Thymus (tissue), 11 donors: ENCODE data around the gene EIF4E3. TPM values are rescaled to one million over a fixed set of nuclear protein-coding genes. Genes with fewer than 3 reads are reported as not detected.

ENCODE experiments used
- DNase-seq, 9 donors: peaks; one replicate each; pipeline ENCODE4 v3.0.0-alpha.2; 2013; ENCODE audit warnings: low spot score in 9 of 9, low read depth in 6 of 9, missing footprints in 1 of 9
- H3K27ac ChIP-seq, 2 donors: one replicate each; pipeline ENCODE4 v1.5.1; 2013; ENCODE audit warnings: control low read depth in 1 of 2, low read depth in 1 of 2, low read length in 1 of 2, mild to moderate bottlenecking in 1 of 2, moderate library complexity in 1 of 2
- H3K27me3 ChIP-seq, 2 donors: one replicate each; pipeline ENCODE4 v1.5.1; 2013; ENCODE audit warnings: low read length in 1 of 2; ENCODE audit not compliant: control insufficient read depth in 2 of 2, insufficient read depth in 1 of 2
- H3K36me3 ChIP-seq, 2 donors: one replicate each; pipeline ENCODE4 v1.5.1; 2013; ENCODE audit warnings: low read length in 1 of 2, mild to moderate bottlenecking in 1 of 2, moderate library complexity in 1 of 2; ENCODE audit not compliant: control insufficient read depth in 2 of 2, insufficient read depth in 2 of 2
- H3K4me1 ChIP-seq, 2 donors: one replicate each; pipeline ENCODE4 v1.5.1; 2013; ENCODE audit warnings: low read length in 2 of 2; ENCODE audit not compliant: control insufficient read depth in 2 of 2, insufficient read depth in 2 of 2
- H3K4me3 ChIP-seq, 2 donors: one replicate each; pipeline ENCODE4 v1.5.1; 2013; ENCODE audit warnings: low read length in 2 of 2, control low read depth in 1 of 2, mild to moderate bottlenecking in 1 of 2
- H3K9me3 ChIP-seq, 2 donors: one replicate each; pipeline ENCODE4 v1.5.1; 2013; ENCODE audit warnings: low read length in 1 of 2, mild to moderate bottlenecking in 1 of 2; ENCODE audit not compliant: control insufficient read depth in 2 of 2, insufficient read depth in 1 of 2
- WGBS: extraction: QIAGEN DNeasy Blood & Tissue Kit; methylation state at CpG from one replicate; pipeline ENCODE4 v1.1.7; 2013; 5-methylcytosine and 5-hydroxymethylcytosine counted together
- polyA plus RNA-seq: library from polyadenylated mRNA; stranded (reverse); fragments of 200-250 nt; gene quantifications from one replicate; pipeline ENCODE4 v1.2.3, GENCODE V29; 2013
- total RNA-seq: library from RNA; stranded (reverse); fragments of 120-200 nt; gene quantifications from one replicate; pipeline ENCODE4 v1.2.4, GENCODE V29; 2013
- donor health status: healthy.

Gene EIF4E3
- total and polyA plus RNA-seq, 2 donors: 1.5 to 13.7 TPM

DNA sequence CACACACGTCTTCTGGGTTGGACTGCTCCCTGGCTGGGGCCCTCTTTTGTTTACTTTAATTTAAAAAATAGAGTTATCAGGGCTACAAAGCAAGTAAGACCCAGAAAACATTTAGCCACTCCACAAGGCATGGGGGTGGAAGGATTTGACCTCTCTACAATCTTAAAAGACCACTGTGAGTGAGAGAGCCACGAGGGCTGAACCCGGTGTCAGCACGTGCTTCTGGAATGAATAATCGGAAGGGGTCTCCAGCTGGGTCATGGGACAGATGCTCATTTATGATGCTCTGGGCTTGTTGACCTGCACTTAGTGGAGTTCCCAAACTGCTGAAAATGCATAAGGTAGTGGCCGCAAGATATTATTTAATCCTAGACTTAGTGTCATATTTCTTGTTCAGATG, 52.4 kb downstream of the EIF4E3 start:
- Histone ChIP-seq H3K27ac (no peak overlapping the region), H3K4me1 (peaks cover 0 to 16% of the 10 kb centered on the region in 2 donors), H3K27me3 (no peaks in the 10 kb centered on the region), H3K4me3 (no peak overlapping the region), H3K36me3 (no peaks in the 10 kb centered on the region), H3K9me3 (no peaks in the 10 kb centered on the region)
- no peak for DNase-seq
- 95% methylated on average over 6 of the region's 6 CpGs for whole genome bisulfite sequencing

DNA sequence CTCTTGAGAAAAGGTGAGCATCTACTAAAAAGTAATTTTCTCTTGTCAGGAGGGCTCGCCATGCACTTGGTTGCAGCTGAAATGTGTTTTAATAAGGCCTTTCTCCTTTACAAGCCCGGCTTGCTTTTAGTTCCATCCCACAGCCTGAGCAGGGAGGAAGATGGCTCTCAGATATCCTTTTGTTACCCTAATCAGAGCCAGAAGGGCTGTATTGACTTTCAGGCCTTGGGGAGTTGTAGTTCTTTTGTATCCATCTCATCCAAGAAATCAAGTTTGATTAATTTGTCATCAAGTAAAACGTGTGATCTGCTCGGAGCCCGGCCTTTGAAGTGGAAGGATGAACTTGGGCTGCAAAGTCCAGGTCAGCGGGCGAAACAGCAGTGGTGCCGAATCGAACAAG, 52.9 kb downstream of the EIF4E3 start:
- no peaks in the 10 kb centered on the region for H3K36me3 ChIP-seq
- H3K4me3 ChIP-seq: no peak overlapping the region
- no peak for DNase-seq
- no peaks in the 10 kb centered on the region for H3K9me3 ChIP-seq
- WGBS: 93% methylated on average over 9 of the region's 9 CpGs
- no peak overlapping the region for H3K27ac ChIP-seq
- no peaks in the 10 kb centered on the region for H3K27me3 ChIP-seq
- peaks cover 0 to 16% of the 10 kb centered on the region in 2 donors for H3K4me1 ChIP-seq

DNA sequence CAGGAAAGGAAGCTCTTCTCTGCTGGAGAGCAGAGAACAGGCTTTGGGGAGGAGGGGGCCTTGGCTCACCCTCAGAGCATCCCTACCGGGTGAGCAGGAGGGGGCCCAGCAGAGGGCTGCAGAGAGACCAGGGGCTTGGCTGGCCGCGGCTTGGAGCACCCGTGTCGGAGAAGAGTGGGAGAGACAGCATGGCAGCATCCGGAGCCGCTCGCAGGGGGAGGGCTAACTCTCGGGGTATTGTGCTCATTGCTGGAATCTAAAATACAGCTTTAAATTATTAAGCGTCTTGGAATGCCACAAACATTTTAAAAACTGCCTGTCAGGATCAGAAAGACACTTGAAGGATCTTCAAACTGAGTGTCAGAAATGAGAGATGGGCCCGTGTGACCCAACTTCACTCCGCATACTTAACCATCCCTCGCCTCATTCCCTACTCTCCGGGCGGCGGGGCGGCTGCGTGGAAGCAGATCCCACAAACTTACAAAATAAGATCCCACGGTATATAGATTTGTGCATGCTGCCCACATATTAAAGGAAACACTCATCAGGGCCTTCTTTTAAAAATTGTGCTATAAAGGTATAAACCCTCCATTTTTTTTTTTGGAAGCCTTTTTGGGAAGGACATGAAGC, 53.9 kb downstream of the EIF4E3 start:
- Histone ChIP-seq H3K4me3 (no peak overlapping the region), H3K27ac (no peak overlapping the region), H3K4me1 (peaks cover 0 to 16% of the 10 kb centered on the region in 2 donors), H3K27me3 (no peaks in the 10 kb centered on the region), H3K9me3 (no peaks in the 10 kb centered on the region), H3K36me3 (no peaks in the 10 kb centered on the region)
- DNase-seq: no peak
- 95% methylated on average over 19 of the region's 19 CpGs for WGBS

DNA sequence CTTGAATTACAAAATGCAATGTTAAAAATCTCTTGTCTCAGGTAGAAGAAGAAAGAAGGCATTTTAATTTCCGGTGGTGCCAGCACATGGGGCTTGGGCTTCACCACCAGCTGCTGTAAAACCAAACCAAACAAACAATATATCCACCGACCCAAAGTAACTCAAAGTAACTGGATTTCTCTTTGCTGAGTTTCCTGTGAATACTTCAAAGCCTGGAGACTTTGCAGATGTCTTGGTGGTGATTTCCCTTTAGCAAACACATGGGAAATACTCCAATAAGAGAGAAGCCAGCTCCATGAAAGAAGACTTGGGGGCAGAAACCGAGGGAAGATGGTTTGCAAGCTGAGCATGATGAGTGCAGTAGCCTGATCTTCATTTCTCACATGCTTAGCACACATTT, 62.6 kb downstream of the EIF4E3 start:
- H3K27me3 ChIP-seq: no peaks in the 10 kb centered on the region
- DNase-seq: peak in 6 of 9 donors; percentile 31 to 73 (median 42)
- H3K4me3 ChIP-seq: no peak overlapping the region
- peak overlapping the region; percentile 68 to 74 for H3K27ac ChIP-seq
- 6% methylated on average over 3 of the region's 3 CpGs for WGBS
- peaks cover 62 to 68% of the 10 kb centered on the region in 2 donors for H3K4me1 ChIP-seq
- no peaks in the 10 kb centered on the region for H3K9me3 ChIP-seq
- H3K36me3 ChIP-seq: peaks cover 0 to 4% of the 10 kb centered on the region in 2 donors

DNA sequence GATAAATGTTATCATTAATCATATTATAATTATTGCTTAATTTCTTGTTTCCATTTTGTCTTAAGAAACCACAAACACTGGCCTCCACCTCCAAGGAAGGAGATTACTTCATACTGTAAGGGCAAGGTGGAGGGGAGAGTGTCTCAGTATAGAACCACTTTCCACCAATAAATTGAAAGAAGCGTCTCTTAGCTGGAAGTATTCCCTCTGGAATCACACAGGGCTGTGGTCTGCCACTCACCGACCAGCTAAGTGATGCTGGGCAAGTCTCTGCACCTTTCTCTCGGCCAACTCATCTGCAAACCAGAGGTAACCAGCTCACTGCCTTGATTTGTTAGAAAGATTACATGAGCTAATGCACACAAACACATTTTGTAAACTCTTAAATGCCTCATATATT, 63.1 kb downstream of the EIF4E3 start:
- 78% methylated on average over 3 of the region's 3 CpGs for WGBS
- Histone ChIP-seq H3K4me3 (no peak overlapping the region), H3K9me3 (no peaks in the 10 kb centered on the region), H3K27me3 (no peaks in the 10 kb centered on the region), H3K4me1 (peaks cover 64 to 70% of the 10 kb centered on the region in 2 donors), H3K27ac (peak overlapping the region; percentile 68 to 74), H3K36me3 (peaks cover 0 to 4% of the 10 kb centered on the region in 2 donors)
- no peak for DNase-seq

DNA sequence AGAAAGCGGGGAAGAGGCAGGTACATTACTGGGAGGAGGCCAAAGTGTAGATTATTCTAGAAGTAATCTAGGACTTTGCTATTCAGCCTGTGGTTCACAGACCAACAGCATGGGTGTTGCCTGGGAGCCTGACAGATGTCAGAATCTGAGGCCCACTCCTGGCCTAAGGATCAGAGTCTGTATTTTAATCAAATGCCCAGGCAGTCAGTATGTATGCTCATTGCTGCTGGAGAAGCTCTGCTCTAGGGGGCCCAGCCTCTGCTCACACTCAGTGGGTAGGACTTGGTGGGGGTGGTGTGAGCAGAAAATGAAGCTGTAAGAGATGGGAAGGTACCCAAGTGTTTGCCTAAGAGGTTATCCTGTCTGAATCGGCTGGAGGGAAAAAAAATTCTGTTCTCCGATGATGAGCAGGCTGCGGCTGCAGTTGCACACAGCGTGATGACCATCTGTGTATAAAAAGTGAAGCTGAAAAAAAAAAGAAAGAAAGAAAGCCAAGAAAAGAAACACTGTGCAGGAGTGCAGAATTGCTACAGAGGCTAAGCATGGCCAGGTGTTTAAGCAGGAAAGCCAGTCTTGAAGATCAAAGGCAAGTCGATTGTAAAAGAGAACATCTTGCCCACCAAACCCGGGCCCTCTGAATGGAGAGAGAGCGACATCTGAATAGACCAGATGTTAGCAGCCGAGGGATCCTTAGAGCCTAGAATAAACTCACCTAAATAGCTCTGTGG, 65.2 kb downstream of the EIF4E3 start:
- no peaks in the 10 kb centered on the region for H3K9me3 ChIP-seq
- 18% methylated on average over 9 of the region's 9 CpGs for WGBS
- peak overlapping the region in 1 of 2 donors; percentile 21 for H3K4me3 ChIP-seq
- peaks cover 64 to 70% of the 10 kb centered on the region in 2 donors for H3K4me1 ChIP-seq
- DNase-seq: peak in 7 of 9 donors; percentile 46 to 89 (median 70)
- no peaks in the 10 kb centered on the region for H3K27me3 ChIP-seq
- peaks cover 0 to 4% of the 10 kb centered on the region in 2 donors for H3K36me3 ChIP-seq
- peak overlapping the region; percentile 77 to 84 for H3K27ac ChIP-seq

DNA sequence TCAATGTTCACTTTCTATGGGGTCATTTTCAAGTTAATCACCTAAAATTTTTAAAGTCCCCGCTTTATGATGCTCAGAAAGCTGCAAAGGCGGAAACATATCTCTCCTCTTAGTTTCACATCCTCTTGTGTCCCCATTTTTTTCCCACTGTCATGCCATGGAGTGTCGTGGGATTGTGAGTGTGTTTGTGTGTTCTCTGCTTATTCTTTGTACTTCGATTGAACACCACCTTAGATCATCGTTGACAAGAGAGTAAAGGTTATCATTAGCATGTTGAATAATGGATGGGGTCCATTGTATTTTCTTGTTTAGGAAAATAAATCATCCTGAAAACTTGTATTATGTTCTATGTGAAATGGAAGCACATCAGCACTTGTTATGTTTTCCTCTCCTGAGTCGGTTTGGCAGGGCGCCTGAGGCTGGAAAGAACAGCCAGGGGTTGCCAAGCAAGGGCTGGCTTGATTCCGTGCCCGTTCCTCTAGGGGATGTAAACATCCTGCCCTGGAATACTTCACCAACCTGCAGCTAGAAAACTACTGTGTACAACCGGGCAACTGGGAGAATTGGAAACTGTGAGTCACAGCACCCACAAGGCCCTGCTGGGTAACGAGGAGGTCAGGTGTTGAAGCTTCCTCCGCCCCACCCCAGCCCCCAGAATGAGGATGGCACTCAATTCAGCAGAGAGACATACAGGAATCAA, 67.2 kb downstream of the EIF4E3 start:
- Histone ChIP-seq H3K4me1 (peaks cover 48 to 56% of the 10 kb centered on the region in 2 donors), H3K4me3 (no peak overlapping the region), H3K36me3 (peaks cover 0 to 4% of the 10 kb centered on the region in 2 donors), H3K27me3 (no peaks in the 10 kb centered on the region), H3K9me3 (no peaks in the 10 kb centered on the region), H3K27ac (no peak overlapping the region)
- peak in 1 of 9 donors; percentile 31 for DNase-seq
- 87% methylated on average over 12 of the region's 12 CpGs for WGBS

DNA sequence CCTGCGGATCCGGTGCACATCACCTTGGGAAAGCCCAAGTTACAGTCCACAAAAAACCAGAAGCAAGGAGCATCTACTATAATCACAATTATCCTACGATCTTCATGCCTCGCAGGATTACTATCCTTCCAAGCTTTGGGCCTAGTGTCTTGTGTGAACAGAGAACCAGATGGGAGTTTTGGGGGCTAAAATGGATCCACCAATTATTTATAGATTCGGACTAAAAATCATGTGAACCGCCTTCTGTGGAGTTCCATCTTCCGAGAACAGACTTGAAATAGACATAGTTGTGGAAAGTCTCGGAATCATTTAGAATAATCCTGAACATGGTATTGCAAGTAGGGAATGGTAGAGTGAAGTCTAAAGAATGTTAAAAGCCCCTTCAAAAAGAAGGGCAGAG, 70.1 kb downstream of the EIF4E3 start:
- 92% methylated on average over 8 of the region's 8 CpGs for WGBS
- Histone ChIP-seq H3K27ac (no peak overlapping the region), H3K4me3 (no peak overlapping the region), H3K27me3 (no peaks in the 10 kb centered on the region), H3K4me1 (peaks cover 24 to 26% of the 10 kb centered on the region in 2 donors), H3K36me3 (no peaks in the 10 kb centered on the region), H3K9me3 (no peaks in the 10 kb centered on the region)
- DNase-seq: no peak

DNA sequence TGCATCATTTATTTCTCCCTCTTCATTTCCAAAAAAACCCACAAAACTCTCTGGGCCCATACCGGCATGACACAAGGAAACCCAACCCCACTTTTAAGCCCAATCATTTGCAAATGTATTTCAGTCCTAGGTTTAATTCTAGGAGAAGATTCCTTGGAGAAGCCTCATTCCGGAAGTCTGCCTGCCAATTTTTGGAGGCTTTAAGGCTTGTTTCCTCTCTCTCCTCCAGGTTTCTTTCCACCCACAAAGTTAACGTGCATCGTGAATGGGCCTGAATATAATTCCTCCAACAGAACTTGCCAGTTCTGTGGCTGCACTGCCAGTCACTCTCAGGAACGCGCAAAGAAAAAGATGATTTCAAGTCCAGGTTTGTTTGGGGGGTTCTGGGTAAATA, 71.8 kb downstream of the EIF4E3 start:
- Histone ChIP-seq H3K36me3 (no peaks in the 10 kb centered on the region), H3K9me3 (no peaks in the 10 kb centered on the region), H3K4me1 (peaks cover 9 to 13% of the 10 kb centered on the region in 2 donors), H3K27ac (no peak overlapping the region), H3K4me3 (no peak overlapping the region), H3K27me3 (no peaks in the 10 kb centered on the region)
- DNase-seq: no peak
- WGBS: 95% methylated on average over 6 of the region's 6 CpGs
